K562 (cell line): ENCODE data around the gene PLEKHN1. TPM values are rescaled to one million over a fixed set of nuclear protein-coding genes. Genes with fewer than 3 reads are reported as not detected.

ENCODE experiments used
- ATF4 ChIP-seq: fragments of 450-650 bp; formaldehyde crosslinking; IDR thresholded peaks from 2 replicates; pipeline ENCODE4 v1.4.0; 2022; ENCODE audit warnings: mild to moderate bottlenecking, moderate library complexity
- EP300 ChIP-seq: IDR thresholded peaks from 2 replicates; pipeline ENCODE4 v1.6.1; 2012; ENCODE audit warnings: low read length, improper control_type of control experiment
- ETS1 ChIP-seq: conservative IDR thresholded peaks from 2 replicates; pipeline ENCODE4 v1.6.1; 2011; ENCODE audit warnings: low read depth, mild to moderate bottlenecking, low read length; ENCODE audit not compliant: control insufficient read depth
- ETV5 ChIP-seq: sonication (generic); formaldehyde crosslinking; IDR thresholded peaks from 2 replicates; pipeline ENCODE4 v1.4.0; 2020; ENCODE audit warnings: low read depth, mild to moderate bottlenecking, missing genetic modification reagents
- FOSL1 ChIP-seq: fragments of 200-800 bp; sonication (Bioruptor generic); conservative IDR thresholded peaks from 2 replicates; pipeline ENCODE4 v1.6.1; 2016; ENCODE audit warnings: missing genetic modification characterization, missing compliant biosample characterization
- FOXA1 ChIP-seq: fragments of 450-650 bp; IDR thresholded peaks from 2 replicates; pipeline ENCODE4 v1.6.1; 2016; ENCODE audit warnings: mild to moderate bottlenecking, borderline replicate concordance
- HBP1 ChIP-seq: fragments of 450-650 bp; formaldehyde crosslinking; IDR thresholded peaks from 2 replicates; pipeline ENCODE4 v1.4.0; 2022; ENCODE audit warnings: missing genetic modification characterization
- KAT8 ChIP-seq: fragments of 450-650 bp; IDR thresholded peaks from 2 replicates; pipeline ENCODE4 v1.6.1; 2016; ENCODE audit warnings: low read depth, mild to moderate bottlenecking
- MEIS2 ChIP-seq: fragments of 450-650 bp; IDR thresholded peaks from 2 replicates; pipeline ENCODE4 v1.6.1; 2014; ENCODE audit warnings: mild to moderate bottlenecking; ENCODE audit not compliant: partially characterized antibody
- MXI1 ChIP-seq: IDR thresholded peaks from 2 replicates; pipeline ENCODE4 v1.6.1; 2011; ENCODE audit warnings: low read depth, mild to moderate bottlenecking, improper control_type of control experiment, low read length
- NR2C1 ChIP-seq, 2 experiments: fragments of 450-650 bp; IDR thresholded peaks; 2 replicates each; pipeline ENCODE4 v1.6.1; 2017; ENCODE audit warnings: mild to moderate bottlenecking in 2 of 2, antibody characterized with exemption in 1 of 2, inconsistent platforms in 1 of 2, missing compliant biosample characterization in 1 of 2, missing genetic modification characterization in 1 of 2
- SPI1 ChIP-seq: IDR thresholded peaks from 2 replicates; pipeline ENCODE4 v1.6.1; 2011; ENCODE audit warnings: low read depth, low read length, control low read depth, borderline replicate concordance
- SREBF1 ChIP-seq: fragments of 150-350 bp; IDR thresholded peaks from 2 replicates; pipeline ENCODE4 v1.6.1; 2014; ENCODE audit warnings: antibody characterized with exemption, low read depth, low read length, borderline replicate concordance
- STAG1 ChIP-seq: sonication (generic); formaldehyde crosslinking; IDR thresholded peaks from 2 replicates; pipeline ENCODE4 v1.5.0; 2020; ENCODE audit warnings: missing genetic modification reagents, borderline replicate concordance
- TAF1 ChIP-seq: IDR thresholded peaks from 2 replicates; pipeline ENCODE4 v1.6.1; 2011; ENCODE audit warnings: mild to moderate bottlenecking, low read length, moderate library complexity; ENCODE audit not compliant: insufficient read depth, control insufficient read depth, severe bottlenecking; ENCODE audit errors: extremely low read depth
- TRIM24 ChIP-seq, 2 experiments: fragments of 450-650 bp; IDR thresholded peaks; 2 replicates each; pipeline ENCODE4 v1.6.1; 2016
- TSC22D4 ChIP-seq: fragments of 450-650 bp; IDR thresholded peaks from 2 replicates; pipeline ENCODE4 v1.6.1; 2016; ENCODE audit warnings: missing genetic modification characterization, missing biosample characterization, control low read depth
- U2AF1 ChIP-seq: fragments of 200-400 bp; formaldehyde crosslinking; optimal IDR thresholded peaks from 2 replicates; pipeline ENCODE3; 2017; ENCODE audit warnings: mild to moderate bottlenecking, low read depth, low read length, moderate library complexity
- ZFP91 ChIP-seq: sonication (generic); formaldehyde crosslinking; IDR thresholded peaks from 2 replicates; pipeline ENCODE4 v1.8.0; 2022; ENCODE audit warnings: mild to moderate bottlenecking, missing genetic modification reagents
- ZNF277 ChIP-seq: fragments of 250-450 bp; sonication (Bioruptor Pico); IDR thresholded peaks from 2 replicates; pipeline ENCODE4 v1.8.0; 2022; ENCODE audit warnings: inconsistent platforms, mild to moderate bottlenecking, moderate library complexity, borderline replicate concordance
- ZNF551 ChIP-seq: fragments of 250-450 bp; sonication (Bioruptor Pico); IDR thresholded peaks from 2 replicates; pipeline ENCODE4 v1.5.0; 2021; ENCODE audit warnings: mild to moderate bottlenecking, moderate library complexity
- polyA plus RNA-seq, 8 experiments: library from polyadenylated mRNA; depleted of rRNA in 4 of 8; stranded (reverse) in 5 of 8; unstranded in 3 of 8; fragments of >200 nt; fragmentation: Nextera tagmentation in 2 of 8; fragmentation: Illumina TruSeq in 1 of 8; extraction: Ambion mirVana in 2 of 8; extraction: Trizol in 1 of 8; gene quantifications; 2 replicates each; pipeline versions ENCODE4 v1.2.1 to v1.2.3, GENCODE V29; 2011 to 2014; ENCODE audit warnings: inconsistent platforms in 1 of 8, missing spikeins in 1 of 8
- total RNA-seq, 7 experiments: library from RNA; depleted of rRNA in 6 of 7; stranded (reverse); fragments of >200 nt in 6 of 7; fragmentation: Illumina TruSeq in 2 of 7; extraction: Trizol in 2 of 7; gene quantifications; 2 replicates each; pipeline versions ENCODE4 v1.2.1 to v1.2.3, GENCODE V29; 2011 to 2021; ENCODE audit warnings: low replicate concordance in 1 of 7

PLEKHN1 gene
- total and polyA plus RNA-seq, 9 of the 15 experiments (the other 6 are each of a cell fraction or from before 2014, with no cell fraction given), result 0.07 to 1.5 (median 0.13) TPM; not detected in 2

- TF ChIP-seq EP300, result peak; percentile 55; the same call in 1 of the 2 replicates
- TF ChIP-seq U2AF1, result no peak
- TF ChIP-seq TSC22D4 (tag), result no peak
- no peak for TF ChIP-seq NR2C1 (IDR thresholded peaks at IDR 0.05)
- peak; percentile 82 for TF ChIP-seq NR2C1 (tag; IDR thresholded peaks at IDR 0.05)
- no peak for TF ChIP-seq KAT8
- peak; percentile 59 to 71; a peak in 3 of 4 replicates for TF ChIP-seq TRIM24 (IDR thresholded peaks at IDR 0.05)
- TF ChIP-seq ETS1, result no peak; the same call in 1 of the 2 replicates
- TF ChIP-seq FOXA1, result no peak
- peak; percentile 75; the same call in 1 of the 2 replicates for TF ChIP-seq ATF4 (CRISPR knock-in tag)
- no peak for TF ChIP-seq MEIS2
- no peak for TF ChIP-seq SPI1
- TF ChIP-seq ETV5 (CRISPR knock-in tag), result peak; percentile 88
- no peak for TF ChIP-seq ZNF551 (CRISPR knock-in tag)
- TF ChIP-seq HBP1 (CRISPR knock-in tag), result no peak
- TF ChIP-seq ZFP91, result no peak
- TF ChIP-seq STAG1 (CRISPR knock-in tag), result no peak
- TF ChIP-seq TAF1, result no peak
- TF ChIP-seq MXI1, result no peak
- no peak for TF ChIP-seq ZNF277
- no peak for TF ChIP-seq SREBF1
- no peak for TF ChIP-seq FOSL1
These were observed 38.8 kb downstream of the PLEKHN1 start (continued) for GRCh38 chr1:1004780-1005697.
